Natural killer cell (primary cell): ENCODE measurements around the gene PRRG1. TPM values are rescaled to one million over a fixed set of nuclear protein-coding genes. Genes with fewer than 3 reads are reported as not detected.

Experiments used
- ATAC-seq, 3 donors: fragments of 150-1000 bp in 2 of 3; fragments of 200-7000 bp in 1 of 3; cut with Tn5 transposase; 1 replicate in 1 of 3; 2 replicates in 2 of 3; pipeline ENCODE4 v1.10.0; 2021; ENCODE audit warnings: mild to moderate bottlenecking in 2 of 3, moderate library complexity in 2 of 3
- DNase-seq, 2 donors: peaks; one replicate each; pipeline versions ENCODE4 v3.0.0 to v3.0.0-alpha.2; 2013 to 2021; ENCODE audit warnings: mixed read lengths in 1 of 2
- H3K27ac ChIP-seq: one replicate; pipeline ENCODE4 v1.5.1; 2013; ENCODE audit warnings: mild to moderate bottlenecking, low read length
- H3K27me3 ChIP-seq: one replicate; pipeline ENCODE4 v1.6.1; 2013; ENCODE audit warnings: low read length; ENCODE audit not compliant: control insufficient read depth, insufficient read depth
- H3K36me3 ChIP-seq: one replicate; pipeline ENCODE4 v1.6.1; 2013; ENCODE audit warnings: low read length; ENCODE audit not compliant: control insufficient read depth, insufficient read depth
- H3K4me1 ChIP-seq: one replicate; pipeline ENCODE4 v1.6.1; 2013; ENCODE audit warnings: low read length; ENCODE audit not compliant: control insufficient read depth, insufficient read depth
- H3K4me3 ChIP-seq: one replicate; pipeline ENCODE4 v1.5.1; 2013; ENCODE audit warnings: low read length
- H3K9me3 ChIP-seq: one replicate; pipeline ENCODE4 v1.6.1; 2013; ENCODE audit warnings: low read length; ENCODE audit not compliant: control insufficient read depth, insufficient read depth
- H3K27ac Mint-ChIP-seq, 2 donors: one replicate each; pipeline ENCODE4 v1.8.0; 2022; ENCODE audit warnings: mild to moderate bottlenecking in 2 of 2, mixed read lengths in 2 of 2, moderate library complexity in 1 of 2
- H3K27me3 Mint-ChIP-seq, 2 donors: one replicate each; pipeline ENCODE4 v1.8.0; 2022; ENCODE audit warnings: low read depth in 2 of 2, mixed read lengths in 2 of 2
- H3K36me3 Mint-ChIP-seq: one replicate; pipeline ENCODE4 v1.8.0; 2022; ENCODE audit warnings: mixed read lengths
- H3K4me1 Mint-ChIP-seq, 2 donors: one replicate each; pipeline ENCODE4 v1.8.0; 2022; ENCODE audit warnings: mixed read lengths in 2 of 2
- H3K4me3 Mint-ChIP-seq: one replicate; pipeline ENCODE4 v1.8.0; 2022; ENCODE audit warnings: mild to moderate bottlenecking, moderate library complexity, mixed read lengths
- H3K9me3 Mint-ChIP-seq, 2 donors: one replicate each; pipeline ENCODE4 v1.8.0; 2022; ENCODE audit warnings: mixed read lengths in 2 of 2
- WGBS: methylation state at CpG from one replicate; pipeline ENCODE4 v1.1.7; 2013; ENCODE audit warnings: missing lambda C conversion rate; ENCODE audit not compliant: insufficient coverage; 5-methylcytosine and 5-hydroxymethylcytosine counted together
- intact Hi-C: fragments of 100-400 bp; cut with micrococcal nuclease; formaldehyde crosslinking; loops from one replicate; pipeline ENCODE4 v1.14.2; 2022
- total RNA-seq, 4 donors: library from RNA; stranded (reverse); fragments of 120-200 nt in 1 of 4; gene quantifications; one replicate each; pipeline versions ENCODE4 v1.2.3 to v1.2.4, GENCODE V29; 2013 to 2022
- TF ChIP-seq, protein P1 (sequence below): fragments of 200-600 bp; IDR thresholded peaks from one replicate; pipeline ENCODE4 v1.8.0; 2022; ENCODE audit warnings: antibody characterized with exemption

PRRG1 gene
- total RNA-seq, 3 donors from 2014 or later (not counting 1 experiment from before 2014, with no cell fraction given), result not detected

DNA sequence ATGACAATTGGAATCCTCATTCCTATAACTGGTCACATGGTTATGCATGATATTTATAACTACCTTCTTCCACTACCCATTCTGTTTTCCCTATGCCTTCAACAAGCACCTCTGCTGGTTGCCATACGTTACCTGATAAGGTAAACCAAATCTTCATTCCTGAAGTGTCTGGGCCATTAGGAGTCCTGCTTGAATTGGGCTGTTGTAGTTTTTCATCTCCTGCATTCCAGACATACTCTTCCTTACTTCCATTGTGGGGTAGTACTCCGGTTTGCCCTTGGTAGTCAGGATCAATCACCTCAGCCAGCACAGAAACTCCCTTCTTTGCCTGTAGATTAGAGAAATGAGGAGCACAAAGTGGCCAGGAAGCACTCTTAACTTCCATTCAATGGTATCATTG is 113.2 kb downstream of the PRRG1 start:
- Histone ChIP-seq H3K27me3 (no peaks in the 10 kb centered on the region), H3K4me1 (no peaks in the 10 kb centered on the region), H3K9me3 (no peaks in the 10 kb centered on the region), H3K27ac (no peak overlapping the region), H3K4me3 (no peak overlapping the region), H3K36me3 (no peaks in the 10 kb centered on the region)
- Mint-ChIP-seq H3K4me3 (no peak overlapping the region), H3K4me1 (no peaks in the 10 kb centered on the region), H3K27me3 (peaks cover 3 to 8% of the 10 kb centered on the region in 2 donors), H3K36me3 (no peaks in the 10 kb centered on the region), H3K9me3 (peaks cover 2 to 5% of the 10 kb centered on the region in 2 donors), H3K27ac (no peak overlapping the region)
- WGBS, result no CpG with 5 or more reads among the region's 2 CpGs
- intact Hi-C loops, result no loop called here
- TF ChIP-seq, protein P1, sequence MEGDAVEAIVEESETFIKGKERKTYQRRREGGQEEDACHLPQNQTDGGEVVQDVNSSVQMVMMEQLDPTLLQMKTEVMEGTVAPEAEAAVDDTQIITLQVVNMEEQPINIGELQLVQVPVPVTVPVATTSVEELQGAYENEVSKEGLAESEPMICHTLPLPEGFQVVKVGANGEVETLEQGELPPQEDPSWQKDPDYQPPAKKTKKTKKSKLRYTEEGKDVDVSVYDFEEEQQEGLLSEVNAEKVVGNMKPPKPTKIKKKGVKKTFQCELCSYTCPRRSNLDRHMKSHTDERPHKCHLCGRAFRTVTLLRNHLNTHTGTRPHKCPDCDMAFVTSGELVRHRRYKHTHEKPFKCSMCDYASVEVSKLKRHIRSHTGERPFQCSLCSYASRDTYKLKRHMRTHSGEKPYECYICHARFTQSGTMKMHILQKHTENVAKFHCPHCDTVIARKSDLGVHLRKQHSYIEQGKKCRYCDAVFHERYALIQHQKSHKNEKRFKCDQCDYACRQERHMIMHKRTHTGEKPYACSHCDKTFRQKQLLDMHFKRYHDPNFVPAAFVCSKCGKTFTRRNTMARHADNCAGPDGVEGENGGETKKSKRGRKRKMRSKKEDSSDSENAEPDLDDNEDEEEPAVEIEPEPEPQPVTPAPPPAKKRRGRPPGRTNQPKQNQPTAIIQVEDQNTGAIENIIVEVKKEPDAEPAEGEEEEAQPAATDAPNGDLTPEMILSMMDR, result no peak
- DNase-seq (no peak), ATAC-seq (no peak)

DNA sequence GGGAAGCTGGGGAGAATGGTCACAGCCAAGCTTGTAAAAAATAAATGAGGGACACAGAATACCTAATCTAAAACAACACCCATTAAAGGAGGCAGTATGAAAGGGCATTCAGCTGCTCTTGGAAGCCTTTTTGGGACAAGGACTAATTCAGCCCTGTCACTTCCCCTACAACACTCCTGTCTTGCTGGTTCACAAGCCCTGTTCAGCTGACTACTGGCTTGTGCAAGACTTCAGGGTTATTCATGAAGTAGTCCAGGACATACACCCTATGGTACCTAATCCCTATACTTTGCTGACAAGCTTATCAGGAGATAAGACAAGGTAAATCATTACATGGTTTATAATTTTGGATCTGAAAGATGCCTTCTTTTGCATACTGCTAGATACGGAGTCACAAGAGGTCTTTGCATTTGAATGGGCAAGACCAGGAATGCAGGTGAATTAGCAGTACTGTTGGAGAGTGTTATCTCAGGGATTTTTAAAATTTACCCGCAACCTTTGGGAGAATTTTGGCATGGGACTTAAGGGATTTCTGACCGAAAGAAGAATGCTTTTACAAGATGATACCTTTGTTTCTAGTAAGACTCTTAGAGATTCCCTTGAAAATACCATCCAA is 119.1 kb downstream of the PRRG1 start:
- Histone ChIP-seq H3K27ac (no peak overlapping the region), H3K27me3 (no peaks in the 10 kb centered on the region), H3K4me1 (no peaks in the 10 kb centered on the region), H3K4me3 (no peak overlapping the region), H3K36me3 (no peaks in the 10 kb centered on the region), H3K9me3 (no peaks in the 10 kb centered on the region)
- DNase-seq (no peak), ATAC-seq (no peak)
- TF ChIP-seq, protein P1, result no peak
- Mint-ChIP-seq H3K4me1 (no peaks in the 10 kb centered on the region), H3K9me3 (no peaks in the 10 kb centered on the region), H3K27me3 (peaks cover 0 to 2% of the 10 kb centered on the region in 2 donors), H3K27ac (no peak overlapping the region), H3K36me3 (no peaks in the 10 kb centered on the region), H3K4me3 (no peak overlapping the region)
- WGBS, result 93% methylated on average over 1 of the region's 3 CpGs
- intact Hi-C loops, result no loop called here

DNA sequence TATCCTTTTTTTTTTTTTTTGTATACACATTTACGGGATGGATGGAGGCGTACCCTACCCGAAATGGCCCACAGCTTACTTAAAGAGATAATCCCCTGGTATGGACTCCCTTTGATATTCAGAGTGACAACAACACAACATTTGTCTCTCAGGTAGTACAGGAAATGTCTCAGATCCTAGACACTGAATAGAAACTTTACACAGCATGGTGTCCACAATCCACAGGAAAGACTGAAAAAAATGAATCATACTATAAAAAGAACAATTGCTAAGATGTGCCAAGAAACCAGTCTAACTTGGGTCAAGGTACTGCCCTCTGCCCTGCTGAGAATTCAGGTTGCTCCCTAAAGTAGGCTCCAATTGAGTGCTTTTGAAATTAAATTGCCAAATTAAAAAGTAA is 121.5 kb downstream of the PRRG1 start:
- Mint-ChIP-seq H3K9me3 (no peaks in the 10 kb centered on the region), H3K4me1 (no peaks in the 10 kb centered on the region), H3K36me3 (no peaks in the 10 kb centered on the region), H3K27me3 (peaks cover 0 to 11% of the 10 kb centered on the region in 2 donors), H3K4me3 (no peak overlapping the region), H3K27ac (no peak overlapping the region)
- Histone ChIP-seq H3K9me3 (no peaks in the 10 kb centered on the region), H3K27me3 (no peaks in the 10 kb centered on the region), H3K4me1 (no peaks in the 10 kb centered on the region), H3K27ac (no peak overlapping the region), H3K4me3 (no peak overlapping the region), H3K36me3 (no peaks in the 10 kb centered on the region)
- no peak for ATAC-seq
- DNase-seq, result no peak
- TF ChIP-seq, protein P1, result no peak
- WGBS, result 100% methylated on average over 3 of the region's 3 CpGs
- intact Hi-C loops, result no loop called here

DNA sequence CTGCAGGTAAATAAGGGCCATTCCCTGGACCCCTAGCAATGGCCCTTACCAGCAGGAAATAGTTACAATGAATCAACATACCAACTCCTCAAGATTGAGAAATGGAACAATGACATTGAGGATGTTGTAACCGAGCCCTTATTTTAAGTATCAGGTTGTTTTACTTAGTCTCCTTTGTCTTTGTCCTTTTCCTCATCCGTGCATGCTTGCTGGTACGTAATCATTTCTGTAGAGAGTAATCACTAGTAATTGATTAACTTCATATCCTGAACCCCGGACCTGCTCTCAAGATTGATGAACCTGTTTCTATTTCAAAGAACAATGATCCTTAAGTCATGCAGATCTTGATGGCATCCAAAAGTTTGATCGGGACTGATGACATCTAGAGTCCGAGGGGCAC is 123.7 kb downstream of the PRRG1 start:
- no peak for DNase-seq
- no peaks in the 10 kb centered on the region for H3K27me3 ChIP-seq
- H3K9me3 ChIP-seq, result no peaks in the 10 kb centered on the region
- intact Hi-C loops, result no loop called here
- H3K27ac Mint-ChIP-seq, result no peak overlapping the region
- no peaks in the 10 kb centered on the region for H3K4me1 ChIP-seq
- no peak overlapping the region for H3K4me3 Mint-ChIP-seq
- 96% methylated on average over 5 of the region's 6 CpGs for WGBS
- TF ChIP-seq, protein P1, result no peak
- no peaks in the 10 kb centered on the region for H3K36me3 Mint-ChIP-seq
- H3K36me3 ChIP-seq, result no peaks in the 10 kb centered on the region
- no peak overlapping the region for H3K4me3 ChIP-seq
- no peak for ATAC-seq
- H3K4me1 Mint-ChIP-seq, result no peaks in the 10 kb centered on the region
- H3K27me3 Mint-ChIP-seq, result peaks cover 0 to 11% of the 10 kb centered on the region in 2 donors
- no peak overlapping the region for H3K27ac ChIP-seq
- H3K9me3 Mint-ChIP-seq, result no peaks in the 10 kb centered on the region
